Measurements from ENCODE around the gene C16orf54. TPM values are rescaled to one million over a fixed set of nuclear protein-coding genes. Genes with fewer than 3 reads are reported as not detected.
"Not testable (repeated sequence)": the region's sequence is repeated elsewhere in the genome, so short reads cannot be mapped to it uniquely, and the experiment has no call there.

The C16orf54 gene
- total and polyA plus RNA-seq, 4 experiments from 2014 or later, result 11.8 to 143 (median 97.9) TPM

DNA sequence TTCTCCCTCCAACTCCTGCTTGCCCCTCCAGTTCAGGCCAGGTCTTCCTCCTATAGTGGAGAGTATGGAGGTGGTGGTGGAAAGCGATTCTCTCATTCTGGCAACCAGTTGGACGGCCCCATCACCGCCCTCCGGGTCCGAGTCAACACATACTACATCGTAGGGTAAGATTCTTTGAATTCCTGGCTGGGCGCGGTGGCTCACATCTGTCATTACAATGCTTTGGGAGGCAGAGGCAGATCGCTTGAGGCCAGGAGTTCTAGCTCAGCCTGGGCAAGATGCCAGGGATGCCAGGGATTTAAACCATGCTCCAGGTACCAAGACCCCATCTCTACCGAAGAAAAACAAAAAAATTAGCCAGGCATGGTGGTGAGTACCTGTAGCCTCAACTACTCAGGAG, 33.7 kb upstream of the C16orf54 start:
- Histone ChIP-seq H3K36me3 (ENCODE audit: insufficient read depth, low read length) (no peaks in the 10 kb centered on the region), H3K27me3 (ENCODE audit: insufficient read depth, low read length) (no peaks in the 10 kb centered on the region), H3K4me3 (ENCODE audit: low read length in 2 of 2) (no peak overlapping the region), H3K27ac (ENCODE audit: low read depth, low read length) (no peak overlapping the region), H3K9me3 (ENCODE audit: control insufficient read depth in 1 of 2, low read length in 2 of 2) (no peaks in the 10 kb centered on the region), H3K4me1 (ENCODE audit: insufficient read depth, low read length) (peaks cover 7% of the 10 kb centered on the region)
- DNase-seq, result no peak
- POLR2A ChIA-PET (ENCODE audit: partially characterized antibody), result no interaction called here
- Mint-ChIP-seq H3K4me3 (no peak overlapping the region), H3K36me3 (no peaks in the 10 kb centered on the region), H3K4me1 (peaks cover 7 to 15% (median 10%) of the 10 kb centered on the region in 4 donors), H3K27me3 (no peaks in the 10 kb centered on the region), H3K9me3 (peaks cover 0 to 7% (median 0%) of the 10 kb centered on the region in 8 donors), H3K27ac (peak overlapping the region in 1 of 7 donors; percentile 29)
- intact Hi-C loops (cut with micrococcal nuclease), result no loop called here
- CTCF ChIA-PET (ENCODE audit: partially characterized antibody), result interaction anchor here (1.2 to 1.5 kb wide), 2 partner anchors 11 kb away, joined by 4 to 5 read pairs; partner anchors contain the start of gene KIF22

DNA sequence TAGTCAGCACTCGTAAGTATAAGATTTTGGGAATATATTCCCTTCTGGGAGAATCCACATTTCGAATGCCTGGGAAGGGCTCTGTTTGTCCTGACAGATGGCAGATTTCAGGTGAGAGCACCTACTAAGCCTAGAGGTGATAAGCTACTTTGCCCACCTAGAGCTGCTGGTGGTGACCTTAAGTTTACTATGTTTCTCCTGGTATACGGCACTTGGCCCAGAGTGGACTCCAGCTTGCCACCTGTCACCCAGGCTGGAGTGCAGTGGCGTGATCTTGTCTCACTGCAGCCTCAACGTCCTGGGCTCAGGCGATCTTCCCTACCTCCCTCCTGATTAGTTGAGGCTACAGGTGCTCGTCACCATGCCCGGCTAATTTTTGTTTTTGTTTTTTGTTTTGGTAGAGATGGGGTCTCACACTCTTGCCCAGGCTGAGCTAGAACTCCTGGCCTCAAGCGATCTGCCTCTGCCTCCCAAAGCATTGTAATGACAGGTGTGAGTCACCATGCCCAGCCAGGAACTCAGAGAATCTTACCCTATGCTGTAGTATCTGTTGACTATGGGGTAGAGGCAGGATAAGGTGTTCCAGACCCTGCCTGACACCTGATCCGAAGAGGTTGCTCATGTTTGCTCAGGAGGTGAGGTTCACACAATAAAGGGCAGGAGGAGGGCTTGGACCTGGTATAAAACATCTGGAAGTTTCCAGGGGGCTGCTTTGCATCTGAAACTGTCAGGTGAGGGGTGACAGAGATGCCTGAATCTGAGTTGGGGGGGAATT, 32.0 kb upstream of the C16orf54 start, which contains the start of gene ZG16:
Gene ZG16, plus strand, starts transcription at position 681 of the 775 bp plus-strand sequence. CDS start 1,011 bp downstream, outside the sequence.
- Histone ChIP-seq H3K4me3 (ENCODE audit: low read length in 2 of 2) (no peak within 1 kb of the TSS), H3K4me1 (ENCODE audit: insufficient read depth, low read length) (no peaks in the 10 kb centered on the region), H3K27me3 (ENCODE audit: insufficient read depth, low read length) (no peaks in the 10 kb centered on the region), H3K27ac (ENCODE audit: low read depth, low read length) (no peak within 1 kb of the TSS), H3K36me3 (ENCODE audit: insufficient read depth, low read length) (no peaks in the 10 kb centered on the region), H3K9me3 (ENCODE audit: control insufficient read depth in 1 of 2, low read length in 2 of 2) (no peaks in the 10 kb centered on the region)
- intact Hi-C loops (cut with micrococcal nuclease), result no loop called here
- POLR2A ChIA-PET (ENCODE audit: partially characterized antibody), result no interaction called here
- H3K27ac Mint-ChIP-seq, result peak within 1 kb of the TSS in 2 of 7 donors; percentile 11 to 30
- no peaks in the 10 kb centered on the region for H3K9me3 Mint-ChIP-seq
- CTCF ChIA-PET (ENCODE audit: partially characterized antibody), result interaction anchor here (0.9 to 1.4 kb wide), 2 partner anchors 8 to 19 kb away, joined by 3 to 4 read pairs; no protein-coding TSS in a partner anchor
- H3K4me1 Mint-ChIP-seq, result peaks cover 0 to 6% (median 4%) of the 10 kb centered on the region in 4 donors
- no peaks in the 10 kb centered on the region for H3K36me3 Mint-ChIP-seq
- no peak for DNase-seq
- no peaks in the 10 kb centered on the region for H3K27me3 Mint-ChIP-seq
- no peak within 1 kb of the TSS for H3K4me3 Mint-ChIP-seq

DNA sequence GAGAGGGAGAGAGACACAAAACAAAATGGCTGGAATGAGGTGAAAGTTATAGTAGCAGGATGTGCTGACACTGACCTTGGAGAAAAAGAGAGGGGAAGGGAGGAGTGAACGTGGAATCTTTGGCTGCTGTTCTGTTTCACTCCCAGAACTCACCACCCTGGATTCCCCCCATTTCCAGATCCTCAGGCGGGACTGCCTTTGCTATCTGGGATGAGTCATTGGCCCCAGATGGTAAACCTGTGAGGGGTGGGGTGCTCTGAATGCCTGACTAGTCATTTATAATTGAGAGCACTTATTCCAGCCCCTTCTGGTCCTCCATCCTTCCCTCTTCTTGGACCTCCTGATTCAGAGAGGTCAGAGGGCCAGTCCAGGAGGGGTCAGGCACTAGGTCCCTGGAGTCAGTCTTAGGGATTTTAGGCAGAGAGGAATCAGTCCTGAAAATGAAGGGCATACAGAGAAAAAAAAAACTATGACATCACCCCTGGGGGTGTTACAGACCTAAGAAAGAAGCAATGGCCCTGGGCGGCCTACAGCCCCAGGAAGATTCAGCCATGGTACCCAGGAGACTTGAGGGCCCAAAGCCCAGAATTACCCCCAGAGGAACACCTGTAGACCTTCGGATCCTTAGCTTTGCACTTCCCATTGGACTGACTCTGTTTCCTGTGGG, 30.1 kb upstream of the C16orf54 start:
- intact Hi-C loops (cut with micrococcal nuclease), result no loop called here
- H3K36me3 Mint-ChIP-seq, result no peaks in the 10 kb centered on the region
- H3K9me3 ChIP-seq (ENCODE audit: control insufficient read depth in 1 of 2, low read length in 2 of 2), result no peaks in the 10 kb centered on the region
- no peak overlapping the region for H3K4me3 Mint-ChIP-seq
- H3K27me3 ChIP-seq (ENCODE audit: insufficient read depth, low read length), result no peaks in the 10 kb centered on the region
- no peaks in the 10 kb centered on the region for H3K36me3 ChIP-seq (ENCODE audit: insufficient read depth, low read length)
- peaks cover 0 to 6% (median 3%) of the 10 kb centered on the region in 4 donors for H3K4me1 Mint-ChIP-seq
- H3K4me3 ChIP-seq (ENCODE audit: low read length in 2 of 2), result no peak overlapping the region
- H3K4me1 ChIP-seq (ENCODE audit: insufficient read depth, low read length), result no peaks in the 10 kb centered on the region
- no peak overlapping the region for H3K27ac ChIP-seq (ENCODE audit: low read depth, low read length)
- DNase-seq, result no peak
- peak overlapping the region in 1 of 7 donors; percentile 62 for H3K27ac Mint-ChIP-seq
- ChIA-PET POLR2A (ENCODE audit: partially characterized antibody) (interaction anchor here (1.2 kb wide), 2 partner anchors 21 to 37 kb away, joined by 3 read pairs; no protein-coding TSS in a partner anchor), CTCF (ENCODE audit: partially characterized antibody) (interaction anchor here (1.1 kb wide), 1 partner anchor 74 kb away, joined by 3 read pairs; no protein-coding TSS in a partner anchor)
- H3K9me3 Mint-ChIP-seq, result no peaks in the 10 kb centered on the region
- no peaks in the 10 kb centered on the region for H3K27me3 Mint-ChIP-seq

DNA sequence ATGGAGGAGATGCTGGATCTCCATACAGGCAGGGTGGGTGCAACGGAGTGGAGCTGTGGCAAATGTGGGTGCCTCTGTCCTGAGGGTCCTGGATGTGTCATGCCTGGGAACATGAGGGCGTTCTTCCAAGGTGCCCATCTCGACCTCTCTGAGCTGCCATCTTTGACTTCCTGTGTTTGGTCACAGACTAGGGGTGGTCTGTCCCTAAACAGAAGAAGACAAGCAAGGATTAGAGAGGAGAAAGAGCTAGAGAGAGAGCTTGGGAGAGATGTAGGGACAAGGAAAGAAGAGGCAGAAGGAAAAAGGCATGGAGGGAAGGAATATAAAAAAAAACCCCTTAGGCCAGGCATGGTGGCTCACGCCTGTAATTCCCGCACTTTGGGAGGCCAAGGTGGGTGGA, 28.9 kb upstream of the C16orf54 start:
- Histone ChIP-seq H3K9me3 (ENCODE audit: control insufficient read depth in 1 of 2, low read length in 2 of 2) (no peaks in the 10 kb centered on the region), H3K4me1 (ENCODE audit: insufficient read depth, low read length) (no peaks in the 10 kb centered on the region), H3K27ac (ENCODE audit: low read depth, low read length) (no peak overlapping the region), H3K36me3 (ENCODE audit: insufficient read depth, low read length) (no peaks in the 10 kb centered on the region), H3K4me3 (ENCODE audit: low read length in 2 of 2) (no peak overlapping the region), H3K27me3 (ENCODE audit: insufficient read depth, low read length) (no peaks in the 10 kb centered on the region)
- Mint-ChIP-seq H3K27me3 (no peaks in the 10 kb centered on the region), H3K9me3 (no peaks in the 10 kb centered on the region), H3K27ac (peak overlapping the region in 1 of 7 donors; percentile 30), H3K36me3 (no peaks in the 10 kb centered on the region), H3K4me3 (no peak overlapping the region), H3K4me1 (peaks cover 0 to 6% (median 2%) of the 10 kb centered on the region in 4 donors)
- intact Hi-C loops (cut with micrococcal nuclease), result no loop called here
- ChIA-PET CTCF (ENCODE audit: partially characterized antibody) (interaction anchor here (0.9 to 2.1 kb wide), 4 partner anchors 10 to 75 kb away, joined by 3 to 7 read pairs (median 4); no protein-coding TSS in a partner anchor), POLR2A (ENCODE audit: partially characterized antibody) (interaction anchor here (1.2 to 2.8 kb wide), 2 partner anchors 29 to 36 kb away, joined by 3 to 8 read pairs; partner anchors contain the start of gene C16orf54)
- no peak for DNase-seq

DNA sequence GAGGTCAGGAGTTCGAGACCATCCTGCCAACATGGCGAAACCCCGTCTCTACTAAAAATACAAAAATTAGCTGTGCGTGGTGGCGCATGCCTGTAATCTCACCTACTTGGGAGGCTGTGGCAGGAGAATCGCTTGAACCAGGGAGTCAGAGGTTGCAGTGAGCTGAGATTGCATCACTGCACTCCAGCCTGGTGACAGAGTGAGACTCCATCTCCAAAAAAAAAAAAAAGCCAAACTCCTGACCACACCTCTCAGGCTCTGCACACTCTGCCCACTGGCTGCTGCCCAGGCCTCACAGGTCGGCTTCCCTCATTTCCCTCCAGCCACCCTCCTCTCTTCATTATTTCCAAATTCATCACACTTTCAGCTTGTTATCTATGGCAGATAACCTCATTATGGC, 26.5 kb upstream of the C16orf54 start:
- POLR2A ChIA-PET (ENCODE audit: partially characterized antibody), result interaction anchor here (0.6 to 2.8 kb wide), 4 partner anchors 12 to 52 kb away, joined by 3 to 8 read pairs (median 6); partner anchors contain the start of genes C16orf54 and KIF22
- H3K36me3 ChIP-seq (ENCODE audit: insufficient read depth, low read length); H3K4me1 Mint-ChIP-seq; intact Hi-C loops (cut with micrococcal nuclease); H3K4me1 ChIP-seq (ENCODE audit: insufficient read depth, low read length); H3K27ac ChIP-seq (ENCODE audit: low read depth, low read length); H3K9me3 Mint-ChIP-seq; H3K27me3 Mint-ChIP-seq; H3K9me3 ChIP-seq (ENCODE audit: control insufficient read depth in 1 of 2, low read length in 2 of 2); H3K4me3 ChIP-seq (ENCODE audit: low read length in 2 of 2); H3K36me3 Mint-ChIP-seq; DNase-seq; H3K27me3 ChIP-seq (ENCODE audit: insufficient read depth, low read length): not testable (repeated sequence)
- CTCF ChIA-PET (ENCODE audit: partially characterized antibody), result interaction anchor here (0.8 kb wide), 1 partner anchor 13 kb away, joined by 3 read pairs; no protein-coding TSS in a partner anchor
- peak overlapping the region in 1 of 8 donors; percentile 41 for H3K4me3 Mint-ChIP-seq
- H3K27ac Mint-ChIP-seq, result peak overlapping the region in 1 of 7 donors; percentile 57

DNA sequence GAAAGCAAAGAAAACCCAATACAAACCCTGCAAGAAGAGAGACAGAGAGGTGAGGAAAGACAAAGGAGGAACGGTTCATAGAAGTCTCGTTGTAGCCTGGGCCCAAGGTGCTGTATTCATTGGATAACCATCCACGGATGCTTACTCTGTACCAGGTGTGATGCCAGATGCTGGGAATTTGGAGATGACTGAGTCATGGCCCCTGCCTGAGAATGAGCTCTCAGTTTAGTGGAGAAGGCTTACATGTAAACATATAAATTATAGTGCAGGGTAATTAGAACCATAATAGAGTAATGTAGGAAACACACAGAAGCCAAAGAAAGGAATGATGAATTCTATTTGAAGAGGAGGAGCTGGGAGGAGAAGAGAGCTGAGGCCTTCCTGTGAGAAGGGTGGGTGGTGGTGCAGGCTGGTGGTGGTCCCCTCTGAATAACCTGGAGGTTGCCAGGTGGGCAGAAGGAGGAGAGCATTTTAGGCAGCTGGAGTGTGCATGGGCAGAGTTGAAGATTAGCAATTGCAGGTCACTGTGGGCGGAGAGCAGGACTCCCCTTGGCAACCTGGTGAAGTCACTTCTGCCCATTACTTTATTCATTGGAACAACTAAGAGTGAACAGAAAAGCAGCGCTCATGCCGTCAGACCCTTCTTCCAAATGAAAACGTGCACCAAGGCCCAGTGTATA, 24.6 kb upstream of the C16orf54 start:
- Histone ChIP-seq H3K27ac (ENCODE audit: low read depth, low read length) (no peak overlapping the region), H3K4me1 (ENCODE audit: insufficient read depth, low read length) (no peaks in the 10 kb centered on the region), H3K4me3 (ENCODE audit: low read length in 2 of 2) (no peak overlapping the region), H3K36me3 (ENCODE audit: insufficient read depth, low read length) (no peaks in the 10 kb centered on the region), H3K27me3 (ENCODE audit: insufficient read depth, low read length) (no peaks in the 10 kb centered on the region), H3K9me3 (ENCODE audit: control insufficient read depth in 1 of 2, low read length in 2 of 2) (no peaks in the 10 kb centered on the region)
- ChIA-PET POLR2A (ENCODE audit: partially characterized antibody) (interaction anchor here (1.0 to 1.8 kb wide), 3 partner anchors 20 to 38 kb away, joined by 3 to 7 read pairs (median 5); partner anchors contain the start of gene KIF22), CTCF (ENCODE audit: partially characterized antibody) (no interaction called here)
- no peaks in the 10 kb centered on the region for H3K36me3 Mint-ChIP-seq
- peaks cover 0 to 8% (median 2%) of the 10 kb centered on the region in 4 donors for H3K4me1 Mint-ChIP-seq
- intact Hi-C loops (cut with micrococcal nuclease), result no loop called here
- no peak for DNase-seq
- H3K4me3 Mint-ChIP-seq, result peak overlapping the region in 1 of 8 donors; percentile 17
- no peaks in the 10 kb centered on the region for H3K9me3 Mint-ChIP-seq
- H3K27ac Mint-ChIP-seq, result peak overlapping the region in 3 of 7 donors; percentile 4 to 51 (median 30)
- H3K27me3 Mint-ChIP-seq, result no peaks in the 10 kb centered on the region
